OCI-LY7 (cell line): ENCODE measurements around the gene UTS2B.

Source experiments
- EZH2phosphoT487 ChIP-seq: fragments of 200-600 bp; sonication (generic); IDR thresholded peaks from 2 replicates; pipeline ENCODE4 v1.6.1; 2018; ENCODE audit warnings: low read depth, borderline replicate concordance, mild to moderate bottlenecking, mixed run types, antibody characterized with exemption, low read length, moderate library complexity, mixed read lengths
- TF ChIP-seq, protein P1 (sequence below): fragments of 200-600 bp; sonication (generic); conservative IDR thresholded peaks from 2 replicates; pipeline ENCODE4 v1.5.1; 2014; ENCODE audit warnings: mild to moderate bottlenecking, antibody characterized with exemption, low read length, moderate library complexity, mixed read lengths

DNA sequence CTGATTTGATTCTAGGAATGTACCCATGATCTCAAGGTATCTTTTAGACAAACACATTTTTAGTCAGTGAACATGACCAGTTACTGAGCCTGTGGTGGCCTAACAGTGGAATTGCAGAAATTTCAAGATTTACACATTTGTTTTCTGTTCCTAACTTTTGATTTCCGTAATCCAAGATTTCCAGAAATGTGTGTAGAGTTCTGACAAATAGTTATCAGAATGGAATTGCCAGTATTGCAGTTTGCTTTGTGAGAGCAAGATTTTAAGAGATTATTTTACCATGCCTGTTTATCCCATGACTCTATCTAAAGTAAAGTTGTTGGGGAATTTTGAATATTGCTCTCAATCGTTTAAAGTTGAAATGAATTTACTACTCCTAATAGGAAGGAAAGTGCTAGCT, 11.7 kb upstream of the UTS2B start:
- TF ChIP-seq, protein P1, sequence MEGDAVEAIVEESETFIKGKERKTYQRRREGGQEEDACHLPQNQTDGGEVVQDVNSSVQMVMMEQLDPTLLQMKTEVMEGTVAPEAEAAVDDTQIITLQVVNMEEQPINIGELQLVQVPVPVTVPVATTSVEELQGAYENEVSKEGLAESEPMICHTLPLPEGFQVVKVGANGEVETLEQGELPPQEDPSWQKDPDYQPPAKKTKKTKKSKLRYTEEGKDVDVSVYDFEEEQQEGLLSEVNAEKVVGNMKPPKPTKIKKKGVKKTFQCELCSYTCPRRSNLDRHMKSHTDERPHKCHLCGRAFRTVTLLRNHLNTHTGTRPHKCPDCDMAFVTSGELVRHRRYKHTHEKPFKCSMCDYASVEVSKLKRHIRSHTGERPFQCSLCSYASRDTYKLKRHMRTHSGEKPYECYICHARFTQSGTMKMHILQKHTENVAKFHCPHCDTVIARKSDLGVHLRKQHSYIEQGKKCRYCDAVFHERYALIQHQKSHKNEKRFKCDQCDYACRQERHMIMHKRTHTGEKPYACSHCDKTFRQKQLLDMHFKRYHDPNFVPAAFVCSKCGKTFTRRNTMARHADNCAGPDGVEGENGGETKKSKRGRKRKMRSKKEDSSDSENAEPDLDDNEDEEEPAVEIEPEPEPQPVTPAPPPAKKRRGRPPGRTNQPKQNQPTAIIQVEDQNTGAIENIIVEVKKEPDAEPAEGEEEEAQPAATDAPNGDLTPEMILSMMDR = no peak
- TF ChIP-seq EZH2phosphoT487 = no peak
